Putamen (tissue), 1 donor: ENCODE results near the gene DDAH1.
A peak's percentile ranks its signal among the peaks of the same experiment; 100 is the strongest.

Experiments
- DNase-seq: peaks from one replicate; pipeline ENCODE4 v3.0.0-alpha.2; 2016; ENCODE audit warnings: low spot score

DDAH1 gene

DNA sequence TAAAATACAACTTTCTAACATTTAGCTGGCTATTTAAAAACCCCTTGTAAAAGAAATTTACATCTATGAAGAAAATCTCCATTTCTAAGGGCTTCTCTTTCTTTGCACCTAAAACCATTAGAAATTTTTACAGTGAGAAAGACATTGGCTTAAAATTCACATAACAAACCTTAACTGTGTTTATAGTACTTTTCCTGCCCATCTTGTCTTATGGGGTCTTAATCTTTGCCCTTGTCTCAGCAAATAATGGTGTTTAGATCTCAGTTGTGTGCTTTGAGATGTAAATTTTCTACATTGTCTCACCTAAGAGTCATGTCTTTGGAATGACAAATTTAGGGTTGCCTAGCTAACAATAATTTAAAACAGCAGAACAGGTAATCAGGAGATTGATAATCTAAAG, 71.5 kb downstream of the DDAH1 start:
- DNase-seq, result no peak

GRCh38 chr1:85388416-85388815, 76.5 kb downstream of the DDAH1 start:
- no peak for DNase-seq

DNA sequence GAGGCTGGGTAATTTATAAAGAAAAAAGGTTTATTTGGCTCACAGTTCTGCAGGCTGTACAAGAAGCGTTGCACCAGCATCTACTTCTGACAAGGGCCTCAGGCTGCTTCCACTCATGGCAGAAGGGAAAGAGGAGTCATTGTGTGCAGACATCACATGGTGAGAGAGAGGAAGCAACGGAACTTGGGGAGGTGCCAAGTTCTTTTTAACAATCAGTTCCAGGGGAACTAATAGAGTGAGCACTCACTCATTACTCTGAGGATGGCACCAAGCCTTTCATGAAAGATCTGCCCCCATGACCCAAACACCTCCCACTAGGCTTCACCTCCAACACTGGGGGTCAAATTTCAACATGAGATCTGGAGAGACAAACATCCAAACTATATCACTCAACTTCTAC, 77.2 kb downstream of the DDAH1 start:
- no peak for DNase-seq

DNA sequence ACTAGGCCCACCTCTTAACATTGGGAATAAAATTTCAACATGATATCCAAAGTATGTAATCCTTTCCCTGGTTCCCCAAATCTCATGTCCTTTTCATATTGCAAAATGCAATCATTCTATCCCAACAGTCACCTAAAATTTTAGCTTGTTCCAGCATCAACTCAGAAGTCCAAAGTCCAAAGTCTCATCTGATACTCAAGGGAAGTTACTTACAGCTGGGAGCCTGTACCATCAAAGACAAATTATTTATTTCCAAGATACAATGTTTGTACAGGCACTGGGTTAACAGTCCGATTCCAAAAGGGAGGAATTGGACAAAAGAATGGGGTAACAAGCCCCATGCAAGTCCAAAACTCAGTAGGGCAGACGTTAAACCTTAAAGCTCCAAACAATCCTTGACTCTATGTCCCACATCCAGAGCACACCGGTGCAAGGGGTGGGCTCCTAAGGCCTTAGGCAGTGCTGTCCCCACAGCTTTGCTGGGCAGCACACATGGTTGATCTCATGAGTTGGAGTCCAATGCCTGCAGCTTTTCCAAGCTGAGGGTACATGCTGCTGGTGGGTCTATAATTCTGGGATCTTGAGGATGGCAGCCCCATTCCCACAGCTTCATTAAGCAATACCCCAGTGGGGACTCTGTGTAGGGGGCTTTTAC, 78.8 kb downstream of the DDAH1 start:
- no peak for DNase-seq

GRCh38 chr1:85379203-85380136, 85.5 kb downstream of the DDAH1 start:
- no peak for DNase-seq

GRCh38 chr1:85378534-85378933, 86.4 kb downstream of the DDAH1 start:
- DNase-seq, result no peak

- DNase-seq, result peak; percentile 15
Measured at GRCh38 chr1:85376356-85376755, 88.6 kb downstream of the DDAH1 start.

GRCh38 chr1:85375493-85375892, 89.5 kb downstream of the DDAH1 start:
- DNase-seq, result no peak

GRCh38 chr1:85374160-85374559, 90.8 kb downstream of the DDAH1 start:
- no peak for DNase-seq

GRCh38 chr1:85373378-85373708, 91.6 kb downstream of the DDAH1 start:
- DNase-seq, result no peak

- no peak for DNase-seq
Measured at GRCh38 chr1:85372683-85373377, 92.1 kb downstream of the DDAH1 start.

- DNase-seq, result no peak
Measured at GRCh38 chr1:85371021-85371420, 93.9 kb downstream of the DDAH1 start.

GRCh38 chr1:85368073-85368770, 96.7 kb downstream of the DDAH1 start:
- no peak for DNase-seq

- DNase-seq, result no peak
Measured at GRCh38 chr1:85366391-85367170, 98.4 kb downstream of the DDAH1 start.

- no peak for DNase-seq
Measured at GRCh38 chr1:85365851-85366250, 99.1 kb downstream of the DDAH1 start.

DNA sequence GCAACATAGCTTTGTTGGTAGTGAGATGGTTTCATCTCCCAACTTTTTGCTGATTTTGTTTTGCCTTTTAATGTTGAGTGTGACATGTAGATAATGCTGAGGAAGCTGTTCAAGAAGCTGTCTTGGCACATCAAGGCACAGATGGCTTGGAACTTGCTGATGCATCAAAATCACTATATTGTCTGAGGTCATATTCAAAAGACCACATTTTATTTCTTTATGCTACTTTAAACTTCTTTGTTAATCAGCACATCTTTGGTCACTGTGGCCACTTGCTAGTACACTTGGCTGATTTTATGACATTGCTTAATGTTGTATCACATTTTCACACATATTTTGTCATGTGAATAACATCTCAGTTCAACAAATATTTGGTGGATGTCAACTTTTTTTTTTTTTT, 101.4 kb downstream of the DDAH1 start:
- DNase-seq, result no peak

- DNase-seq, result no peak
Measured at GRCh38 chr1:85363092-85363491, 101.9 kb downstream of the DDAH1 start.

- DNase-seq, result no peak
Measured at GRCh38 chr1:85361606-85362296, 103.2 kb downstream of the DDAH1 start.

- no peak for DNase-seq
Measured at GRCh38 chr1:85360730-85361493, 104.0 kb downstream of the DDAH1 start.
